HG02623 (cell line): Measurements from ENCODE around the gene SMARCD1.

Experiments used
- ATAC-seq: cut with Tn5 transposase; IDR thresholded peaks from one replicate; pipeline ENCODE4 v1.9.1; 2021; ENCODE audit warnings: moderate library complexity; ENCODE audit not compliant: unreplicated experiment

SMARCD1 gene

GRCh38 chr12:50103351-50103750 is 18.2 kb downstream of the SMARCD1 start:
- no peak for ATAC-seq

GRCh38 chr12:50103767-50104321 is 18.7 kb downstream of the SMARCD1 start, which contains the start of gene GPD1:
Gene GPD1, plus strand, starts transcription at chr12:50104008. Its CDS starts 43 bp downstream, at chr12:50104051.
- ATAC-seq: no peak

- ATAC-seq: no peak
Measured at GRCh38 chr12:50104417-50105366, 19.6 kb downstream of the SMARCD1 start.

- no peak for ATAC-seq
Measured at GRCh38 chr12:50105913-50106450, 20.8 kb downstream of the SMARCD1 start.

GRCh38 chr12:50106907-50107306 is 21.8 kb downstream of the SMARCD1 start:
- ATAC-seq: no peak

GRCh38 chr12:50107416-50108268 is 22.5 kb downstream of the SMARCD1 start:
- ATAC-seq: no peak

- no peak for ATAC-seq
Measured at GRCh38 chr12:50109319-50109718, 24.2 kb downstream of the SMARCD1 start.

GRCh38 chr12:50110127-50110761 is 25.1 kb downstream of the SMARCD1 start:
- ATAC-seq: no peak

- ATAC-seq: no peak
Measured at GRCh38 chr12:50110762-50111351, 25.7 kb downstream of the SMARCD1 start.

GRCh38 chr12:50111395-50111692 is 26.2 kb downstream of the SMARCD1 start:
- no peak for ATAC-seq

- ATAC-seq: peak; percentile 74
Measured at GRCh38 chr12:50111693-50112455, 26.7 kb downstream of the SMARCD1 start, which contains the start of gene COX14. Gene COX14, plus strand, starts transcription at chr12:50112236. Its CDS starts 7,808 bp downstream, at chr12:50120044.

GRCh38 chr12:50112456-50113218 is 27.5 kb downstream of the SMARCD1 start:
- no peak for ATAC-seq

GRCh38 chr12:50117057-50117622 is 32.0 kb downstream of the SMARCD1 start:
- no peak for ATAC-seq

GRCh38 chr12:50119387-50119786 is 34.2 kb downstream of the SMARCD1 start:
- ATAC-seq: no peak

- ATAC-seq: no peak
Measured at GRCh38 chr12:50120521-50120920, 35.4 kb downstream of the SMARCD1 start.

- ATAC-seq: no peak
Measured at GRCh38 chr12:50120953-50121352, 35.8 kb downstream of the SMARCD1 start.

GRCh38 chr12:50121641-50122040 is 36.5 kb downstream of the SMARCD1 start:
- ATAC-seq: no peak

GRCh38 chr12:50123203-50123602 is 38.1 kb downstream of the SMARCD1 start:
- no peak for ATAC-seq
